ENCODE results near the gene KAZN.
"Not testable (repeated sequence)": the region's sequence is repeated elsewhere in the genome, so short reads cannot be mapped to it uniquely, and the experiment has no call there.

Gene KAZN

DNA sequence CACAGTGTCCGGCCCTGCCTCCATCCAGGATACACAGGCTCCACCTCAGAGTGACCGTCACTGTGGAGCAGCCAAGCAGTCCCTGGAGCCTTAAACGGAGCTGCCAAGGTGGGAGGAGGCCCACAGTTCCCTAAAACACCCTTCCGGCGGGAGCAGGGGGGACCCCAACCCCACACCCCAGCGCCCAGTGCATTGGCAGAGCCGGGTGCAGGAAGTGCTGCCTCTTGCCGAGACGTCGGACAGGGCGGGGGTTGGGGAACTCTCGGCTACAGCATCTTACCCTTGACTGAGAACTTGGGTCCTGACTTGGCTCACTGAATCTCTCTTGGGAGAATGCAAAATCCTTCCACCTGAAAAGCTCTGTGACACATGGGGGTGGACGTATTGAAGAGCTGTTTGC is 516.4 kb downstream of the KAZN start:
- no peak for DNase-seq (ENCODE audit: low read depth)

DNA sequence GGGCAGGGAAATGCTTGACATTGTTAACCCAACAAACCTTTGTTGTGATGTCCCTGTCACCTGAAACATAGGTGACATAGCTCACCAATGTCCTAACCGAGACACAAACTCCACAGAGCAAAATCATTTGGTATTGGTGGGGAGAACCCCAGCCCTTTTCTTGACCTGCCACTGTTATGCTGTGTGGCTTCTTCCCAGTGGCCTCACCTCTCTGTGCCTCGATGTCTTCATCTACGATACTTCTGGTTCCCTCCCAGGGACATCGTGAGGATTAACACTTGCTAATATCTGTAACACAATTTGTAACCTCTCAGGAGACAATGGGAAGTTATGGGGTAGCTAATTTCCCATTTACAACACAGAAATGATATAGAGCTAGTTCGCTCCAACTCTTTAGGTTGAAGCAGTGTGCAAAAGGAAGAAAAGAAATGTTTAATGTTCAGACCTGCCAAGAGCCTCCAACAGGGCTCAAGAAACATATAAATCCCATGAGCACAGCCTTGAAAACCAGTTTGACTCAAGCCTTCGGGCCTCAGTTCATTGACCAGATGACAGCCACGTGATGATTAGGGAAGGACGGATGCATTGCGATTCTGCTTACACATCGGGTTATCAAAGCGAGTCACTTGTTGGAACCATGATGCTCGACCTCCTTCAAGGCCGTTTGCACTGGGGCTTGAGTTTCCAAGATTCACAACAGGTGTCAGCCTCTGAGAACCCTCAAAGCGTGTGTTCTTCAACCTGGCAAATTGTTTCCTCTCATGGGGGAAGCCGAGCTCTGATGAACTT is 517.3 kb downstream of the KAZN start:
- no peak for DNase-seq (ENCODE audit: low read depth)

- no peak for DNase-seq (ENCODE audit: low read depth)
Observed at GRCh38 chr1:15116966-15117365, 518.5 kb downstream of the KAZN start.

DNA sequence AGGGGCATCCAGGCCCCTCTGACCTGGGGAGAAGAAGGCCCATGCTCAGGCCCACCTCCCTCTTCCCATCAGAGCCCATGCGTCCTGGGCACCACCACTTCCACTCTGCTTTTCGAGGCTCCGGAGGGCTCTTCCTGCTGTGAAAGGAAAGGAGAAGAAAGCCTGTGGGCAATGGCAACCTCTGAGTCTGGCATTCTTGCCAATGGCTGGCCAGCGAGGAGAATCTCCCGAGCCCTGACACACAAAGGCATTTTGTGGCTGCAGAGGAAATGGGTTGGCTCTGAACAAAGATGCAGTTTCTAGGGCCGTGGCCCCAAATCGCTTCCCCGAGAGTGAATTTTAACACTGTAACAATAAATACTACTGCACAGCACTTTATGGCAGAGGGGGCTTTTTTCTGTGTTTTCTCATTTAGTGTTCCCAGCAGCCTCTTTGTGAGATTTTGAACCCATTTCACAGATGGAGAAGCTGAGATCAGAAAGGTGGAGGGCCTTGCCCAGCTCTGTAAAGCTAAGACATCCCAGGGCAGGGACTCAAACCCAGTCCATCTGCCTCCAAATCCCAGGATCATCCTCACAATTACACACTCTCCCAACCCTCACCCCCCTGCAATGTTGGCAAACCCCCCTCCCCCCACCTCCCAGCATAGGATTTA is 519.3 kb downstream of the KAZN start:
- no peak for DNase-seq (ENCODE audit: low read depth)

- DNase-seq (ENCODE audit: low read depth), result no peak
Observed at GRCh38 chr1:15118579-15118978, 520.1 kb downstream of the KAZN start.

DNA sequence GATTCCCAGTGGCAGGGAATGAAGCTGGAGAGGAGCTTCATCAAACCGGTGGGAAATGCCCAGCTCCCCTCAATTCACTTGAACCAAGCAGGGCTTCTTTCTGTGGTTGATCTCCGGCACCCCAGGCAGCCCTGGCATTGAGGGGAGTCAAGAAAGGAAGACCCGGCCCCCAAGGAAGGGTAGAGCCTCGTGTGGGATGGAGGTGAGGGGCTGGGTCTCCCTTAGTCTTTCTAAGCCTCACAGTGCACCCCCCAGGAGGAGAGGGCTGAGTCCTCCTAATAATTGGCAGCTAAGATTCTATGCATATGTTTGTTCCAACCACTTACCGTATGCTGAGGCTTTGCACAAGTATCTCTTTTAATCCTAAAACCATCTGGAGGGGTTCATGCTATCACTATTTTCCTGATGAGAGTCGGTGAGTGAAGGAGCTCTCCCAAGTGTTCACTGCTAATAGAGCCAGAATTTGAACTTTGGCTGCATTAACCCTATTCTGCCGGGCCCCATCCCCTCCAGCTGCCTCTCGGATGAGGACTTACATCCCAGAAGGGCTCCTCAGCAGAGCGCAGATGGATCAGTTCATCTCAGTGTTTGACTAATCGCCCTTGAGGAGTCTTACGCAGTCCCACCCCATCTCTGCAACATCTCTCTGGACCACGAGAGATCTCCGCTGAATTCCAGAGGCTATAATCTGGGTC is 521.9 kb downstream of the KAZN start:
- DNase-seq (ENCODE audit: low read depth), result no peak

GRCh38 chr1:15122331-15122730 is 523.8 kb downstream of the KAZN start:
- DNase-seq (ENCODE audit: low read depth), result no peak

GRCh38 chr1:15123270-15123669 is 524.8 kb downstream of the KAZN start:
- no peak for DNase-seq (ENCODE audit: low read depth)

GRCh38 chr1:15123925-15124324 is 525.4 kb downstream of the KAZN start:
- DNase-seq (ENCODE audit: low read depth), result no peak

DNA sequence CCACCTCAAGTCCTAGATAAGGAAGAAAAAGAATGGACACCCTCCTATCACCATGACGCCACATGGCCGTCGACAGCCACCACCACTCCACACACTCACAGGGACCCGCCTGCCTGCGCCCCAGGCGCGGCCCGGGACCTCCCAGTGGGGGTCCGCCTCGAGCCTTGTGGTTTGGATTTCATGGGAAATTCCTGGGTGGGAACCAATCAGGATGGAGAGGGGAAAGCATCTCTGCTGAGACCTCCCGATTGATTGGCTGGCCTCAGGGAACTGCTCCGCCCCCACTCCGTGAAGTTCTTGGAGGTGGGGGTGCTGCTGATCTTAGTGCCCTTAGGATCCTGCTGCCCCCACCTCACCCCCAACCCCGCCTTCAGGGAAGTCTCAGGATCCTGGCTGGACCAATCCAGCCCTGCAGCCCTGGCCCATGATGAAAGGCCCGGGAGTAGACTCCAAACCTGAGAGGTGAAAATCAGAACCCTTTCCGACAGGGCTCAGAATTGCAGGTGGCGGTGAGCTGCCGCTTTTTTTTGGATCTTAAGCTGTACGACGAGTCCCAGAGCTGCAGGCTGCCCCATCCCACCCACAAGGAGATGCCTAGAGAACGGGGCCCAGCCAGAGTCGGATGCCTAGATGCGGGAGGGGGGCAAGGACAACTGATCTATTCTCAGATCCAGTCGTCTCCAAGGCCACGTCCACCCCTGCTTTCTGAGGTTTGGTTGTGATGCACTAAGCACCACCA is 526.0 kb downstream of the KAZN start:
- DNase-seq (ENCODE audit: low read depth), result no peak

DNA sequence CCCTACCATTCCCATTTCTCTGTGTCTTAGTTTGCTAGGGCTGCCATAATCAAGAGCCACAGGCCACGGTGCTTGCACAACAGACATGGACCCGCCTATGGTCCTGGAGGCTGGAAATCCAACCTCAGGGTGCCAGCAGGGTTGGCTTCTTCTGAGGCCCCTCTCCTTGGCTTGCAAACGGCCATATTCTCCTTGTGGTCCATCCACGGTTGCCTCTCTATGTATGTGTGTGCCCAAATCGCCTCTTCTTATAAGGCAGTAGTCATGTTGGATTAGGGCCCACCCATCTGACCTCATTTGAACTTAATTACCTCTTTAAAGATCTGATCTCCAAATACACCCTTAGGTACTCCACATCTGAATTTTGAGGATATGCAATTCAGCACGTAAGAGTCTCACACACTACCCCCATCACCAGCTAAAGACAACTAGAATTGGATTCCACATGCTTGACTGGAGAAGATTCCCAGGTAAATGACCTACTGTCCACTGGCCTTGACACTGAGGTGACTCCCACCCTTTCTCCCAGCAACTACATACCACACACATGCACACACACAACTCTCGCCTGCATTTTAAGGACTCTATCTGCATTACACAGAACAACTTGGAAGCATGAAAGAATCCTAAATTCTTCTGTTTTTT is 526.7 kb downstream of the KAZN start:
- DNase-seq (ENCODE audit: low read depth), result no peak

- DNase-seq (ENCODE audit: low read depth), result no peak
Observed at GRCh38 chr1:15128077-15128476, 529.6 kb downstream of the KAZN start.

DNA sequence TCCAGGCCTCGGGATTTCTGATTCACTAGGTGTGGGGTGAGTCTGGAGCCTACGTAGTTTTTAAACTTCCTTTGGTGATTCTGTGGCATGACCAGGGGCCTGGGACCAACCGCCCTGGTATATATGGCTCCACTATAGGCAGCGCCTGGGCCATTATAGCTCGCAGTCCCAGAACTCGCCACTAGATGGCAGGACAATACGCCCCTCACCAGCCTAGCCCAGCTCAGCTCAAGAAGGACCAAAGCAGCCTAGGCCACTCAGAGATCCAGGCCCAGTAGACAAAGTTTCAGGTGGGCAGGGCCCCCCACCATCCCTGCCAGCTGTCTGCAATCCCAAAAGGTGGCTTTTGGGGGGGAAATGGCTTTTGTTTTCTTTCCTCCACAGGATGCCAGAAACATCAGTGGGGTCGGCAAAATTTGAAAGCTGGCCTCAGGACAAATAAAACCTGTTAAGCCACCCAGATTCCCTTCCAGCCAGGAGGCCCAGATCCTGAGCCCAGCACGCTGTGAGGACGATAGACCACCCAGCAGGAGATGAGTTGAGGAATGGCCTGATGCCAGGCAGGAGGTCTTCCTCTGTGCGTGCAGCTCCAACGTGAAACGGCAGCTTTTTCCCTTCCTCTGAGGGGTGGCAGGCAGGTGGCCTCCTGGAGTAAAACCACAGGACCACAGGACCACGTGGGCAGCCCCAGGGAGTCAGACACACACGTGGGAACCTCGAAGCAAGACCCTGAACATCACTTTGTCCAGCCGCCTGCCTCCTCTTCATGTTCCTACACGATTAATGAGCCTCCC is 530.2 kb downstream of the KAZN start:
- DNase-seq (ENCODE audit: low read depth), result no peak

- DNase-seq (ENCODE audit: low read depth), result no peak
Observed at GRCh38 chr1:15129944-15130343, 531.5 kb downstream of the KAZN start.

DNA sequence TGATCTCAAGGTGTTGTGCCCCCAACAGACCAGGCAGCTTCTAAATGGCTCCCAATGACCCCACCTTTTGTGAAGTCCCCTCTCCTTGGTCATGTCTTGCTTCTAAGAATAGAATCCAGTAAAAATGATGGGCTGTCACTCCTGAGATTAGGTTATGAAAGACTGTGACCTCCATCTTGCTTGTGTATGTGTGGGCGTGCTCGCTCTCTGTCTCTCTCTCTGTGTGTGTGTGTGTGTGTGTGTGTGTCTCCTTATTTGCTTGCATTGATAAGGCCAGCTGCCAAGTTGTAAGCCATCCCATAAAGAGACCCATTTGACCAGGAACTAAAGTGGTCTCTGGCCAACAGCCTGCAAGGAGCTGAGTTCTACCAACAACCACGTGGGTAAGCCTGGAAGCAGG is 532.1 kb downstream of the KAZN start:
- DNase-seq (ENCODE audit: low read depth), result no peak

GRCh38 chr1:15132965-15133364 is 534.5 kb downstream of the KAZN start:
- DNase-seq (ENCODE audit: low read depth), result no peak

GRCh38 chr1:15134285-15134684 is 535.8 kb downstream of the KAZN start:
- no peak for DNase-seq (ENCODE audit: low read depth)

GRCh38 chr1:15135604-15136003 is 537.1 kb downstream of the KAZN start:
- DNase-seq (ENCODE audit: low read depth), result not testable (repeated sequence)

DNA sequence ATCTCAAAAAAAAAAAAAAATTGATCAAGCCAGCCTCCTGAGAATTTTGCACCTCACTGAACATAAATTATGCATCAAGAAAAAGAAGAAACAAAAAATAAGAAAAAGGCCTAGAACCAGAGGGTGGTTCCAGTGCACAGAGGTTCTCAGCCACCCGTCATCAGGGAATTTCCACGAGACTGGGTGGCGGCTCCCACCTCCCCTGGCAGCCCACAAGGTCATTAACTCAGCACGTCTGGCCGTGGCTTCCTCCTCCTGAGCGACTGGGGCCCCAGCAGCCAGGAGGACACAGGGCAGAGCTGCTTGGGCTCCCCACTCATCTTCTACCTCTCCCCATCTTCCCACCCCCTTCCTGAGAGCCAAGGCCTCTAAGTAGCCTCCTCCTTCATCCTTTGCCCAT is 539.3 kb downstream of the KAZN start:
- no peak for DNase-seq (ENCODE audit: low read depth)

- no peak for DNase-seq (ENCODE audit: low read depth)
Observed at GRCh38 chr1:15139654-15140350, 541.3 kb downstream of the KAZN start.

Measured in CMK (cell line).